HG03571 (cell line): ENCODE results near the gene NSMF.
A peak's percentile ranks its signal among the peaks of the same experiment; 100 is the strongest.
"Not testable (repeated sequence)": the region's sequence is repeated elsewhere in the genome, so short reads cannot be mapped to it uniquely, and the experiment has no call there.

Source experiments
- ATAC-seq: cut with Tn5 transposase; IDR thresholded peaks from one replicate; pipeline ENCODE4 v1.9.1; 2021; ENCODE audit not compliant: unreplicated experiment

NSMF gene

GRCh38 chr9:137416006-137416562 is 43.0 kb downstream of the NSMF start:
- no peak for ATAC-seq

- no peak for ATAC-seq
These were observed 43.7 kb downstream of the NSMF start for GRCh38 chr9:137415451-137415850.

GRCh38 chr9:137412431-137412830 is 46.7 kb downstream of the NSMF start:
- no peak for ATAC-seq

- ATAC-seq: peak; percentile 35
These were observed 47.3 kb downstream of the NSMF start for GRCh38 chr9:137411645-137412380.

- ATAC-seq: no peak
These were observed 47.9 kb downstream of the NSMF start for GRCh38 chr9:137411260-137411644.

GRCh38 chr9:137410891-137411249 is 48.3 kb downstream of the NSMF start:
- ATAC-seq: no peak

GRCh38 chr9:137410236-137410890 is 48.8 kb downstream of the NSMF start:
- ATAC-seq: not testable (repeated sequence)

GRCh38 chr9:137409515-137409914 is 49.6 kb downstream of the NSMF start:
- ATAC-seq: no peak

GRCh38 chr9:137408651-137409405 is 50.3 kb downstream of the NSMF start:
- ATAC-seq: no peak

- ATAC-seq: no peak
These were observed 51.4 kb downstream of the NSMF start for GRCh38 chr9:137407590-137408300.

GRCh38 chr9:137406876-137407589 is 52.1 kb downstream of the NSMF start:
- ATAC-seq: no peak

- no peak for ATAC-seq
These were observed 52.9 kb downstream of the NSMF start for GRCh38 chr9:137406085-137406760.

GRCh38 chr9:137405677-137406081 is 53.5 kb downstream of the NSMF start:
- no peak for ATAC-seq

- no peak for ATAC-seq
These were observed 54.1 kb downstream of the NSMF start for GRCh38 chr9:137404961-137405567.

- no peak for ATAC-seq
These were observed 55.9 kb downstream of the NSMF start for GRCh38 chr9:137403269-137403668.

- ATAC-seq: no peak
These were observed 56.4 kb downstream of the NSMF start for GRCh38 chr9:137402746-137403145.

- no peak for ATAC-seq
These were observed 60.3 kb downstream of the NSMF start for GRCh38 chr9:137398561-137399468.

GRCh38 chr9:137397675-137398423 is 61.3 kb downstream of the NSMF start:
- no peak for ATAC-seq
